Measurements from ENCODE around the gene SLC24A3. TPM values are rescaled to one million over a fixed set of nuclear protein-coding genes. Genes with fewer than 3 reads are reported as not detected.

Gene SLC24A3
- total and polyA plus RNA-seq, 2 of the 13 experiments (the other 11 are each of a cell fraction or from before 2014, with no cell fraction given): not detected

GRCh38 chr20:19407196-19407595 lies 194.8 kb downstream of the SLC24A3 start (continued):
- no peak for TF ChIP-seq ZZZ3 (CRISPR knock-in tag; IDR thresholded peaks at IDR 0.05; ENCODE audit: borderline replicate concordance)
- no peak for TF ChIP-seq ZFP37 (CRISPR knock-in tag; IDR thresholded peaks at IDR 0.05; ENCODE audit: borderline replicate concordance)
- no peak for TF ChIP-seq ETS1 (CRISPR knock-in tag; IDR thresholded peaks at IDR 0.05)
- TF ChIP-seq GZF1 (CRISPR knock-in tag; IDR thresholded peaks at IDR 0.05): no peak
- no peak for TF ChIP-seq ZNF563 (CRISPR knock-in tag; IDR thresholded peaks at IDR 0.05)

GRCh38 chr20:19407736-19408135 lies 195.3 kb downstream of the SLC24A3 start:
- no peaks in the 10 kb centered on the region for H4K20me1 ChIP-seq (ENCODE audit: insufficient read depth, low read length)

More at GRCh38 chr20:19407736-19408135, 195.3 kb downstream of the SLC24A3 start:
- Histone ChIP-seq H2AFZ (ENCODE audit: low read length) (no peak overlapping the region), H3K36me3 (replicated peaks in 1 of 2; ENCODE audit: control insufficient read depth in 1 of 2, insufficient read depth in 2 of 2, low read length in 2 of 2) (no peaks in the 10 kb centered on the region), H3K9ac (ENCODE audit: insufficient read depth, low read depth, low read length) (no peak overlapping the region), H3K79me2 (ENCODE audit: insufficient read depth, low read length) (no peaks in the 10 kb centered on the region), H3K4me2 (ENCODE audit: low read depth, low read length) (no peak overlapping the region), H3K27me3 (ENCODE audit: control insufficient read depth in 1 of 2, insufficient read depth in 2 of 2, low read length in 2 of 2) (no peaks in the 10 kb centered on the region), H3K9me3 (ENCODE audit: low read length) (no peaks in the 10 kb centered on the region), H3K27ac (ENCODE audit: extremely low read length, insufficient read depth, low read length) (no peak overlapping the region), H3K4me3 (replicated peaks in 1 of 3; ENCODE audit: insufficient read depth in 1 of 3, low read depth in 2 of 3, low read length in 3 of 3) (no peak overlapping the region), H3K4me1 (ENCODE audit: insufficient read depth, low read length) (no peaks in the 10 kb centered on the region)
- FAIRE-seq (no peak), DNase-seq (ENCODE audit: low spot score) (no peak), ATAC-seq (no peak)
- intact Hi-C loops (cut with micrococcal nuclease; ENCODE audit: unreplicated experiment): no loop called here
- in situ Hi-C loops (cut with HindIII; ENCODE audit: extremely low pct_ligation_motif_present, low pct_unique_long_range_greater_than_20kb): no loop called here
- 31% methylated on average over 4 of the region's 4 CpGs for WGBS (ENCODE audit: low lambda C conversion rate)
- ChIA-PET POLR2A (no interaction called here), CTCF (ENCODE audit: low intra/inter-chr PET ratio, low total read pairs) (no interaction called here)
- BruUV-seq (replicated peaks): no TSS peak
- TF ChIP-seq SETDB1 (CRISPR knock-in tag; IDR thresholded peaks at IDR 0.05; ENCODE audit: borderline replicate concordance) (no peak), THAP11 (CRISPR knock-in tag; IDR thresholded peaks at IDR 0.05) (no peak), MIER3 (CRISPR knock-in tag; IDR thresholded peaks at IDR 0.05; ENCODE audit: borderline replicate concordance) (no peak), ZNF788 (CRISPR knock-in tag; IDR thresholded peaks at IDR 0.05; ENCODE audit: borderline replicate concordance) (no peak), HIVEP1 (CRISPR knock-in tag; IDR thresholded peaks at IDR 0.05) (no peak)
